ENCODE measurements around the gene PDCL2. TPM values are rescaled to one million over a fixed set of nuclear protein-coding genes. Genes with fewer than 3 reads are reported as not detected.
A peak's percentile ranks its signal among the peaks of the same experiment; 100 is the strongest.

Gene PDCL2
- total and polyA plus RNA-seq, 2 donors from 2014 or later, result not detected

GRCh38 chr4:55549888-55550287 is 42.2 kb downstream of the PDCL2 start:
- intact Hi-C loops (cut with DNase I), result no loop called here
- Histone ChIP-seq H3K4me3 (ENCODE audit: low read length in 3 of 3) (no peak overlapping the region), H3K4me1 (ENCODE audit: control insufficient read depth in 2 of 3, insufficient read depth in 2 of 3, low read depth in 1 of 3, low read length in 3 of 3) (peaks cover 0 to 6% (median 4%) of the 10 kb centered on the region in 3 donors), H3K36me3 (ENCODE audit: control insufficient read depth in 2 of 3, insufficient read depth in 3 of 3, low read length in 3 of 3) (no peaks in the 10 kb centered on the region), H3K27ac (ENCODE audit: low read depth in 2 of 2, low read length in 2 of 2) (no peak overlapping the region), H3K9ac (ENCODE audit: low read length in 3 of 3) (no peak overlapping the region), H3K27me3 (ENCODE audit: control insufficient read depth, insufficient read depth, low read length) (no peaks in the 10 kb centered on the region), H3K9me3 (ENCODE audit: control insufficient read depth in 2 of 3, insufficient read depth in 1 of 3, low read length in 3 of 3) (no peaks in the 10 kb centered on the region)
- TF ChIP-seq, protein P1, sequence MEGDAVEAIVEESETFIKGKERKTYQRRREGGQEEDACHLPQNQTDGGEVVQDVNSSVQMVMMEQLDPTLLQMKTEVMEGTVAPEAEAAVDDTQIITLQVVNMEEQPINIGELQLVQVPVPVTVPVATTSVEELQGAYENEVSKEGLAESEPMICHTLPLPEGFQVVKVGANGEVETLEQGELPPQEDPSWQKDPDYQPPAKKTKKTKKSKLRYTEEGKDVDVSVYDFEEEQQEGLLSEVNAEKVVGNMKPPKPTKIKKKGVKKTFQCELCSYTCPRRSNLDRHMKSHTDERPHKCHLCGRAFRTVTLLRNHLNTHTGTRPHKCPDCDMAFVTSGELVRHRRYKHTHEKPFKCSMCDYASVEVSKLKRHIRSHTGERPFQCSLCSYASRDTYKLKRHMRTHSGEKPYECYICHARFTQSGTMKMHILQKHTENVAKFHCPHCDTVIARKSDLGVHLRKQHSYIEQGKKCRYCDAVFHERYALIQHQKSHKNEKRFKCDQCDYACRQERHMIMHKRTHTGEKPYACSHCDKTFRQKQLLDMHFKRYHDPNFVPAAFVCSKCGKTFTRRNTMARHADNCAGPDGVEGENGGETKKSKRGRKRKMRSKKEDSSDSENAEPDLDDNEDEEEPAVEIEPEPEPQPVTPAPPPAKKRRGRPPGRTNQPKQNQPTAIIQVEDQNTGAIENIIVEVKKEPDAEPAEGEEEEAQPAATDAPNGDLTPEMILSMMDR (IDR thresholded peaks at IDR 0.05; ENCODE audit: borderline replicate concordance, extremely low read depth, insufficient read depth), result no peak
- DNase-seq (no peak), FAIRE-seq (no peak)

- H3K4me3 ChIP-seq (ENCODE audit: low read length in 3 of 3), result peak overlapping the region; percentile 81 to 91 (median 87)
- H3K9ac ChIP-seq (ENCODE audit: low read length in 3 of 3), result peak overlapping the region; percentile 74 to 97 (median 83)
- H3K4me1 ChIP-seq (ENCODE audit: control insufficient read depth in 2 of 3, insufficient read depth in 2 of 3, low read depth in 1 of 3, low read length in 3 of 3), result peaks cover 0 to 10% (median 4%) of the 10 kb centered on the region in 3 donors
- FAIRE-seq (no peak), DNase-seq (no peak)
- H3K9me3 ChIP-seq (ENCODE audit: control insufficient read depth in 2 of 3, insufficient read depth in 1 of 3, low read length in 3 of 3), result no peaks in the 10 kb centered on the region
- no peaks in the 10 kb centered on the region for H3K27me3 ChIP-seq (ENCODE audit: control insufficient read depth, insufficient read depth, low read length)
- TF ChIP-seq, protein P1 (IDR thresholded peaks at IDR 0.05; ENCODE audit: borderline replicate concordance, extremely low read depth, insufficient read depth), result no peak
- H3K27ac ChIP-seq (ENCODE audit: low read depth in 2 of 2, low read length in 2 of 2), result peak overlapping the region in 1 of 2 donors; percentile 96
- intact Hi-C loops (cut with DNase I), result no loop called here
- no peaks in the 10 kb centered on the region for H3K36me3 ChIP-seq (ENCODE audit: control insufficient read depth in 2 of 3, insufficient read depth in 3 of 3, low read length in 3 of 3)
These were observed 44.1 kb downstream of the PDCL2 start for GRCh38 chr4:55547918-55548317.

DNA sequence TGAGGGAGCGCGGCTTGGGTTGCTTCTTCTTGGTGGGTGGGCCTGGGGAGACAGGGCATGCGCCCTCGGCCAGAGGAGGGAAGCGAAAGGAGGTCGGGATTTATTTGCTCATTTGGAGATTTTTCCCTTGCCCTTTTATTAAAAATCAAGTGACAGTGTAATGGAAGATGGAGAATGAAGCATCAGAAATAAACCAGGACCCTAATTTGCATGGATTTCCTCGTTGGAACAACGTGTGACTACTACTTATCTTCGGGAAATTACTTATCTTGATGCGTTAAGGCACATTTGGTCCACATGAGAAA is 44.6 kb downstream of the PDCL2 start:
- FAIRE-seq (no peak), DNase-seq (peak in 1 of 5 donors; percentile 81)
- Histone ChIP-seq H3K27me3 (ENCODE audit: control insufficient read depth, insufficient read depth, low read length) (no peaks in the 10 kb centered on the region), H3K4me1 (ENCODE audit: control insufficient read depth in 2 of 3, insufficient read depth in 2 of 3, low read depth in 1 of 3, low read length in 3 of 3) (peaks cover 0 to 10% (median 4%) of the 10 kb centered on the region in 3 donors), H3K9ac (ENCODE audit: low read length in 3 of 3) (peak overlapping the region; percentile 74 to 97 (median 83)), H3K36me3 (ENCODE audit: control insufficient read depth in 2 of 3, insufficient read depth in 3 of 3, low read length in 3 of 3) (no peaks in the 10 kb centered on the region), H3K27ac (ENCODE audit: low read depth in 2 of 2, low read length in 2 of 2) (peak overlapping the region; percentile 87 to 96), H3K9me3 (ENCODE audit: control insufficient read depth in 2 of 3, insufficient read depth in 1 of 3, low read length in 3 of 3) (no peaks in the 10 kb centered on the region), H3K4me3 (ENCODE audit: low read length in 3 of 3) (peak overlapping the region; percentile 81 to 91 (median 87))
- TF ChIP-seq, protein P1 (IDR thresholded peaks at IDR 0.05; ENCODE audit: borderline replicate concordance, extremely low read depth, insufficient read depth), result no peak
- intact Hi-C loops (cut with DNase I), result no loop called here
